Activated CD4-positive, alpha-beta T cell treated with anti-CD3 and anti-CD28 coated beads for 36 hours (primary cell): ENCODE results near the gene PRIM2. TPM values are rescaled to one million over a fixed set of nuclear protein-coding genes. Genes with fewer than 3 reads are reported as not detected.
"Not testable (repeated sequence)": the region's sequence is repeated elsewhere in the genome, so short reads cannot be mapped to it uniquely, and the experiment has no call there.

ENCODE experiments used
- ATAC-seq: fragments of 200-7000 bp; cut with Tn5 transposase; one replicate; pipeline ENCODE4 v1.10.0; 2021; ENCODE audit warnings: mild to moderate bottlenecking, moderate library complexity
- CTCF ChIA-PET: fragments of 350-600 bp; sonication (Branson Sonifier 250); formaldehyde crosslinking; loops from one replicate; lab custom pipeline; 2021; ENCODE audit warnings: antibody characterized with exemption; lab: Charles Lee
- POLR2A ChIA-PET: fragments of 350-600 bp; sonication (Branson Sonifier 250); formaldehyde crosslinking; loops from one replicate; lab custom pipeline; 2021; ENCODE audit warnings: antibody characterized with exemption, inconsistent platforms; lab: Charles Lee
- DNase-seq: peaks from one replicate; pipeline ENCODE4 v3.0.0-alpha.2; 2020
- H3K27ac Mint-ChIP-seq: one replicate; pipeline ENCODE4 v1.8.0; 2021; ENCODE audit warnings: mixed read lengths
- H3K27me3 Mint-ChIP-seq: one replicate; pipeline ENCODE4 v1.8.0; 2021; ENCODE audit warnings: mixed read lengths
- H3K36me3 Mint-ChIP-seq: one replicate; pipeline ENCODE4 v1.8.0; 2021; ENCODE audit warnings: low read depth, mixed read lengths
- H3K4me1 Mint-ChIP-seq: one replicate; pipeline ENCODE4 v1.8.0; 2021; ENCODE audit warnings: mixed read lengths
- H3K4me3 Mint-ChIP-seq: one replicate; pipeline ENCODE4 v1.8.0; 2021; ENCODE audit warnings: mild to moderate bottlenecking, moderate library complexity, mixed read lengths
- H3K9me3 Mint-ChIP-seq: one replicate; pipeline ENCODE4 v1.8.0; 2021; ENCODE audit warnings: low read depth, mixed read lengths
- intact Hi-C, 2 experiments: fragments of 100-400 bp; cut with DNase I in 1 of 2; cut with micrococcal nuclease in 1 of 2; formaldehyde crosslinking; loops; one replicate each; pipeline versions ENCODE4 v1.14.2 to v1.15.1; 2022 to 2024; cut with DNase I, micrococcal nuclease
- microRNA-seq: library from miRNA; unstranded; fragments of <30 nt; microRNA quantifications from one replicate; pipeline ENCODE4 v1.2.0, GENCODE V29; 2021; ENCODE audit warnings: borderline replicate concordance
- total RNA-seq, 2 experiments: library from RNA; stranded (reverse); gene quantifications; one replicate each; pipeline ENCODE4 v1.2.3, GENCODE V29; 2021

The PRIM2 gene
- total RNA-seq, 2 experiments from 2014 or later: 36.4 to 42.3 TPM

- H3K36me3 Mint-ChIP-seq, intact Hi-C loops, ATAC-seq, H3K4me1 Mint-ChIP-seq, H3K27me3 Mint-ChIP-seq, H3K9me3 Mint-ChIP-seq, H3K27ac Mint-ChIP-seq, H3K4me3 Mint-ChIP-seq, CTCF ChIA-PET, DNase-seq, POLR2A ChIA-PET: not testable (repeated sequence)
Measured at GRCh38 chr6:57660940-57661339, 343.5 kb downstream of the PRIM2 start.

- H3K4me3 Mint-ChIP-seq, H3K36me3 Mint-ChIP-seq, H3K9me3 Mint-ChIP-seq, POLR2A ChIA-PET, ATAC-seq, intact Hi-C loops, H3K27me3 Mint-ChIP-seq, DNase-seq, CTCF ChIA-PET, H3K4me1 Mint-ChIP-seq, H3K27ac Mint-ChIP-seq: not testable (repeated sequence)
Measured at GRCh38 chr6:57668108-57668507, 350.7 kb downstream of the PRIM2 start.

DNA sequence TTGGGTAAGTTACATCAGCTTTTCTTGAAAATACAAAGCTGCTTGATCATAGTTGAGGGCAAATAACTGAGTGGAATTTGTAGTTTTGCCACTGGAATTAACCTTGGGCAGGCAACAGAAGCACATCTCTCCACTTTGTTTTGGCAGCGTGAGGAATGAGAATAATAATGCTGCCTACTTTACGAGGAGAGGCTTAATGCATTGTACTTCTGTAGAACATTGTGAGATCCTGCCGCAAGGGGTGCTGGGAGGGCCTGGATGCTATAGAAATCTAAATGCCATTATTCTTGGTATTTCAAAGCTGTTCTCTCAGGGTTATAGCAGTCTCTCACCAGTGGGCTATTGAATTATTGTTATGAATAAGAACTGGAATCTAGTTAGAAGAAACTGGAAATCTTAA is 353.8 kb downstream of the PRIM2 start:
- H3K27me3 Mint-ChIP-seq: peaks cover 13% of the 10 kb centered on the region
- ATAC-seq, CTCF ChIA-PET, H3K36me3 Mint-ChIP-seq, H3K27ac Mint-ChIP-seq, H3K9me3 Mint-ChIP-seq, H3K4me3 Mint-ChIP-seq, intact Hi-C loops, DNase-seq, POLR2A ChIA-PET, H3K4me1 Mint-ChIP-seq: not testable (repeated sequence)

- CTCF ChIA-PET, POLR2A ChIA-PET: not testable (repeated sequence)
Measured at GRCh38 chr6:57671937-57672627, 354.7 kb downstream of the PRIM2 start.

DNA sequence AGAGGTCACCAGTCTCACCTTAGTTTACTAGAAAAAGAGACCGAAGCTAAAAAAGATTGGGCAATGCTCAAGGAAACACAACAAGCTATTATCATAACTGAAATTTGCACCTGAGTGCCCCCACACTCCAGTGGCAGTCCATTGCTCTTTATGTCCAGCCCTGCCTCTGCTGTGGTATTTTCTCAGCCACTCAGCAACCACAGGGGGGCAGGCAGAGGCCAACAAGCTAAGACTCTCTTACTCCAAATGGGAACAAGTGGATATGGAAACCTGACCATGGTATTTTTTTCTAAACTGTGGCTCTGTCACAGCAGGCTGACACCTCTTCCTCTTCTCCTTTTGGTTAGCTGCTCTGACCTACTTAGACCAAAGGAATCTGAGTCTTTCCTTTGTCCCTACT is 355.9 kb downstream of the PRIM2 start:
- H3K9me3 Mint-ChIP-seq, intact Hi-C loops, H3K27ac Mint-ChIP-seq, H3K36me3 Mint-ChIP-seq, H3K4me3 Mint-ChIP-seq, H3K4me1 Mint-ChIP-seq, POLR2A ChIA-PET, CTCF ChIA-PET, ATAC-seq, DNase-seq: not testable (repeated sequence)
- H3K27me3 Mint-ChIP-seq: peaks cover 11% of the 10 kb centered on the region

More at GRCh38 chr6:57671937-57672627, 354.7 kb downstream of the PRIM2 start:
- H3K4me1 Mint-ChIP-seq, DNase-seq, H3K27ac Mint-ChIP-seq, H3K4me3 Mint-ChIP-seq, H3K36me3 Mint-ChIP-seq, ATAC-seq, intact Hi-C loops, H3K9me3 Mint-ChIP-seq: not testable (repeated sequence)
- peaks cover 14% of the 10 kb centered on the region for H3K27me3 Mint-ChIP-seq

DNA sequence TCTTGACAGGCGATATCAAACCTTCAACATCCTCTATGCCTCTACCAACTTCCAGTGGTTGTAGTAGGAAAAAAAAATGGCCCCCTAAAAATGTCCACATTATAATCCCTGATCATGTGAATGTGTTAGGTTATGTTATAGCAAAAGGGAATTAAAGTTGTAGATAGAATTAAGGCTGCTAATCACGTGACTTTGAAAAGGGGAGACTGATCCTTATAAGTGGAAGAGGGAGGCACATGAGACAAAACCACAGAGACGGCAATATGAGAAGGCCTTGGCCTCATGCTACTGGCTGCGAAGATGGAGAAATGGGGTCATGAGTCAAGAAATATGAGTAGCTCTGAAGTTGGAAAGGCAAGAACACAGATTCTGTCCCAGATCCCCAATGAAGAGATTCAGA is 358.0 kb downstream of the PRIM2 start:
- not testable (repeated sequence) for H3K9me3 Mint-ChIP-seq, H3K27ac Mint-ChIP-seq

GRCh38 chr6:57696382-57696781 is 379.0 kb downstream of the PRIM2 start:
- H3K4me3 Mint-ChIP-seq, DNase-seq, H3K4me1 Mint-ChIP-seq, ATAC-seq, H3K27me3 Mint-ChIP-seq, H3K36me3 Mint-ChIP-seq, H3K9me3 Mint-ChIP-seq, POLR2A ChIA-PET, intact Hi-C loops, H3K27ac Mint-ChIP-seq: not testable (repeated sequence)
- CTCF ChIA-PET: interaction anchor here (0.6 kb wide), 1 partner anchor 18 kb away, joined by 4 read pairs; no protein-coding TSS in a partner anchor

More for the DNA sequence above, 358.0 kb downstream of the PRIM2 start:
- H3K36me3 Mint-ChIP-seq, ATAC-seq, intact Hi-C loops, CTCF ChIA-PET, POLR2A ChIA-PET, DNase-seq, H3K4me1 Mint-ChIP-seq, H3K4me3 Mint-ChIP-seq: not testable (repeated sequence)
- peaks cover 11% of the 10 kb centered on the region for H3K27me3 Mint-ChIP-seq

Small RNA genes within 50 kb of the gene (microRNA-seq; reads per million reads assigned to microRNA genes)
- gene MIR548U: 1.4 reads per million

Other genes with a start within 250 kb of the PRIM2 start
- gene ZNF451, start 227.4 kb upstream of the PRIM2 start, total RNA-seq: 10 to 100 TPM; 46.8 to 60.3 TPM
- gene BAG2, start 145.3 kb upstream of the PRIM2 start, total RNA-seq: 1 to 10 TPM; 8.2 to 8.8 TPM
- gene RAB23, start 95.3 kb upstream of the PRIM2 start, total RNA-seq: 1 to 10 TPM; 1.4 to 1.5 TPM